ENCODE results near the gene PROS1. TPM values are rescaled to one million over a fixed set of nuclear protein-coding genes. Genes with fewer than 3 reads are reported as not detected.

The PROS1 gene
- total and polyA plus RNA-seq, 2 of the 8 experiments (the other 6 are each of a cell fraction or from before 2014, with no cell fraction given) = 0.65 to 2.5 TPM

DNA sequence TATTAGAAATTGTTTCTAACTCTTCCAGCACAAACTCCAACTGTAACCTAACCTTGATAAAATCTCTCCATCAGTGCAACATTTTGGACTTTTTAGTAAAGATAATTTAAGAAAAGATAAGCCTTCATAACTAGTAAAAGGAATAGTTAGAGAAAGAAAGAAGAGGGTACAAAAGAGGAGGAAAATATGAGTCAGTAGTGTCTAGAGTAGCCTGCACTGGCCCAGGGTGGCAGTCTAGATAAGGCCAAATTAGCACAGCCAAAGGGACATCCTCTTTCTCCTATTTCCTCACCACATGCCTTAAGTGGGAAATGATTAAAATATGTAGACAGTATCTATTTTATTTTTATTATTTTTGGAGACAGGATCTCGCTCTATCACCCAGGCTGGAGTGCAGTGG is 3.7 kb downstream of the PROS1 start:
- 100% methylated on average over 1 of the region's 1 CpG; no CpG with 5 or more reads in 1 of the 2 experiments for WGBS, 2 experiments (ENCODE audit: extremely low coverage in 1 of 2, insufficient coverage in 1 of 2, insufficient read length in 1 of 2, insufficient replicate concordance in 2 of 2, low coverage in 1 of 2, low lambda C conversion rate in 2 of 2, missing lambda C conversion rate in 1 of 2)
- H3K23ac ChIP-seq (ENCODE audit: insufficient read length) = no peak overlapping the region
- no peak overlapping the region for H3K4me3 ChIP-seq (ENCODE audit: extremely low read depth in 1 of 4, insufficient read depth in 2 of 4, low read depth in 3 of 4, low read length in 4 of 4)
- H3K9me3 ChIP-seq (ENCODE audit: insufficient read depth in 2 of 2, low read depth in 1 of 2, low read length in 1 of 2) = no peaks in the 10 kb centered on the region; a peak in 1 of 4 replicates
- H2BK5ac ChIP-seq (ENCODE audit: low read depth, low read length) = no peak overlapping the region
- H2BK15ac ChIP-seq (ENCODE audit: low read length) = no peak overlapping the region
- H3K4me1 ChIP-seq (replicated peaks in 1 of 4; ENCODE audit: control insufficient read depth in 3 of 4, insufficient read depth in 4 of 4, low read length in 3 of 4) = no peaks in the 10 kb centered on the region; a peak in 1 of 7 replicates
- no peak overlapping the region for H4K5ac ChIP-seq (ENCODE audit: insufficient read length, low read depth, low read length)
- no peak overlapping the region for H3K4me2 ChIP-seq (ENCODE audit: insufficient read depth in 1 of 2, low read depth in 2 of 2, low read length in 2 of 2)
- H2BK20ac ChIP-seq (ENCODE audit: low read length) = no peak overlapping the region
- CTCF ChIA-PET (ENCODE audit: partially characterized antibody) = interaction anchor here (0.9 kb wide), 1 partner anchor 9 kb away, joined by 4 read pairs; no protein-coding TSS in a partner anchor
- H3K56ac ChIP-seq (replicated peaks; ENCODE audit: insufficient read length, low read depth, low read length) = no peak overlapping the region
- no peaks in the 10 kb centered on the region for H3K79me2 ChIP-seq (ENCODE audit: control insufficient read depth in 1 of 2, insufficient read depth in 2 of 2, low read length in 2 of 2)
- no peak overlapping the region for H3K18ac ChIP-seq (ENCODE audit: extremely low read depth, low read length)
- no peak overlapping the region for H3K14ac ChIP-seq (ENCODE audit: insufficient read length)
- no peak overlapping the region for H4K8ac ChIP-seq (ENCODE audit: extremely low read depth, insufficient read depth, low read length)
- TF ChIP-seq GABPA (IDR thresholded peaks at IDR 0.05; ENCODE audit: borderline replicate concordance, insufficient read depth, low read length) = no peak
- TF ChIP-seq, protein P1, sequence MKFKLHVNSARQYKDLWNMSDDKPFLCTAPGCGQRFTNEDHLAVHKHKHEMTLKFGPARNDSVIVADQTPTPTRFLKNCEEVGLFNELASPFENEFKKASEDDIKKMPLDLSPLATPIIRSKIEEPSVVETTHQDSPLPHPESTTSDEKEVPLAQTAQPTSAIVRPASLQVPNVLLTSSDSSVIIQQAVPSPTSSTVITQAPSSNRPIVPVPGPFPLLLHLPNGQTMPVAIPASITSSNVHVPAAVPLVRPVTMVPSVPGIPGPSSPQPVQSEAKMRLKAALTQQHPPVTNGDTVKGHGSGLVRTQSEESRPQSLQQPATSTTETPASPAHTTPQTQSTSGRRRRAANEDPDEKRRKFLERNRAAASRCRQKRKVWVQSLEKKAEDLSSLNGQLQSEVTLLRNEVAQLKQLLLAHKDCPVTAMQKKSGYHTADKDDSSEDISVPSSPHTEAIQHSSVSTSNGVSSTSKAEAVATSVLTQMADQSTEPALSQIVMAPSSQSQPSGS (IDR thresholded peaks at IDR 0.05; ENCODE audit: low read length) = no peak
- no peak for TF ChIP-seq NRF1 (IDR thresholded peaks at IDR 0.05; ENCODE audit: low read depth, low read length)
- no peak for TF ChIP-seq TAF7 (optimal IDR thresholded peaks at IDR 0.05; ENCODE audit: borderline replicate concordance, low read depth, low read length)
- TF ChIP-seq CTBP2 (IDR thresholded peaks at IDR 0.05; ENCODE audit: borderline replicate concordance, insufficient read depth, insufficient read length, low read length) = no peak
- TF ChIP-seq SIRT6 (IDR thresholded peaks at IDR 0.05; ENCODE audit: low read length) = no peak
- TF ChIP-seq SUZ12 (IDR thresholded peaks at IDR 0.05; ENCODE audit: low read length) = no peak
- no peak for TF ChIP-seq KDM4A (IDR thresholded peaks at IDR 0.05; ENCODE audit: low read depth, low read length, severe bottlenecking)
- no peak for TF ChIP-seq JUN (IDR thresholded peaks at IDR 0.05; ENCODE audit: low read depth, low read length)
- TF ChIP-seq FOSL1 (IDR thresholded peaks at IDR 0.05; ENCODE audit: insufficient read depth, low read depth, low read length) = no peak
- no peak for TF ChIP-seq SIX5 (IDR thresholded peaks at IDR 0.05; ENCODE audit: low read depth, low read length)
- H3K27ac ChIP-seq (ENCODE audit: low read depth, low read length) = no peak overlapping the region
- DNase-seq (ENCODE audit: low read depth in 1 of 2, low spot score in 2 of 2) (no peak), FAIRE-seq (no peak)
- no peak overlapping the region for H2AFZ ChIP-seq (ENCODE audit: low read length)
- H4K91ac ChIP-seq (replicated peaks; ENCODE audit: insufficient read length, low read length) = no peak overlapping the region
- no peaks in the 10 kb centered on the region for H4K20me1 ChIP-seq (replicated peaks in 1 of 2; ENCODE audit: control insufficient read depth in 1 of 2, insufficient read depth in 2 of 2, low read length in 2 of 2)
- no peaks in the 10 kb centered on the region for H3K36me3 ChIP-seq (ENCODE audit: control insufficient read depth in 2 of 4, insufficient read depth in 4 of 4, low read length in 3 of 4)
- no peaks in the 10 kb centered on the region for H3K79me1 ChIP-seq (ENCODE audit: low read depth, low read length)
- peaks cover 10% of the 10 kb centered on the region for H3K23me2 ChIP-seq (ENCODE audit: low read depth, low read length)
- H3K9ac ChIP-seq (replicated peaks in 1 of 4; ENCODE audit: extremely low read depth in 1 of 4, low read depth in 3 of 4, low read length in 3 of 4) = no peak overlapping the region
- no peak overlapping the region for H2AK5ac ChIP-seq (ENCODE audit: low read depth, low read length)
- no peak overlapping the region for H2BK12ac ChIP-seq (ENCODE audit: low read depth, low read length)
- peaks cover 2 to 7% (median 4%) of the 10 kb centered on the region in 4 experiments; a peak in 5 of 7 replicates for H3K27me3 ChIP-seq (replicated peaks in 1 of 4; ENCODE audit: control insufficient read depth in 3 of 4, extremely low read depth in 1 of 4, insufficient read depth in 3 of 4, low read length in 3 of 4)
- POLR2A ChIA-PET (ENCODE audit: partially characterized antibody) = no interaction called here
- no peak overlapping the region for H2BK120ac ChIP-seq (replicated peaks; ENCODE audit: low read depth, low read length)
- H3K4ac ChIP-seq (replicated peaks; ENCODE audit: insufficient read length, low read depth, low read length) = no peak overlapping the region
